Measurements from ENCODE around the gene TTC9C. TPM values are rescaled to one million over a fixed set of nuclear protein-coding genes. Genes with fewer than 3 reads are reported as not detected.

Gene TTC9C
- total RNA-seq, 1 donor from 2014 or later = 36.4 TPM

- H3K27ac Mint-ChIP-seq = peak overlapping the region; percentile 79
- peaks cover 23% of the 10 kb centered on the region for H3K36me3 Mint-ChIP-seq (ENCODE audit: low read depth)
- H3K4me1 Mint-ChIP-seq (ENCODE audit: low read depth) = peaks cover 44% of the 10 kb centered on the region
- intact Hi-C loops (cut with micrococcal nuclease) = loop anchor here (5.0 kb wide), 1 partner anchor 583 kb away; the partner anchor contains the start of gene INCENP
- peak overlapping the region; percentile 89 for H3K4me3 Mint-ChIP-seq
- DNase-seq (ENCODE audit: low spot score) = no peak
- H3K9me3 Mint-ChIP-seq = no peaks in the 10 kb centered on the region
- no peaks in the 10 kb centered on the region for H3K27me3 Mint-ChIP-seq (ENCODE audit: insufficient read depth)
Measured at GRCh38 chr11:62705413-62705812, 22.9 kb upstream of the TTC9C start.

GRCh38 chr11:62705880-62706849 lies 22.1 kb upstream of the TTC9C start:
- H3K27me3 Mint-ChIP-seq (ENCODE audit: insufficient read depth) = no peaks in the 10 kb centered on the region
- DNase-seq (ENCODE audit: low spot score) = peak; percentile 89
- H3K9me3 Mint-ChIP-seq = no peaks in the 10 kb centered on the region
- H3K4me3 Mint-ChIP-seq = peak overlapping the region; percentile 89
- H3K36me3 Mint-ChIP-seq (ENCODE audit: low read depth) = peaks cover 26% of the 10 kb centered on the region
- peak overlapping the region; percentile 79 for H3K27ac Mint-ChIP-seq
- intact Hi-C loops (cut with micrococcal nuclease) = loop anchor here (1.0 to 5.0 kb wide), 4 partner anchors 34 to 584 kb away; partner anchors contain the start of genes INCENP and LBHD1
- peaks cover 49% of the 10 kb centered on the region for H3K4me1 Mint-ChIP-seq (ENCODE audit: low read depth)

- H3K27ac Mint-ChIP-seq = peak overlapping the region; percentile 45
- H3K4me1 Mint-ChIP-seq (ENCODE audit: low read depth) = peaks cover 49% of the 10 kb centered on the region
- no peaks in the 10 kb centered on the region for H3K27me3 Mint-ChIP-seq (ENCODE audit: insufficient read depth)
- peak overlapping the region; percentile 62 for H3K4me3 Mint-ChIP-seq
- intact Hi-C loops (cut with micrococcal nuclease) = loop anchor here (1.0 to 5.0 kb wide), 4 partner anchors 35 to 585 kb away; partner anchors contain the start of genes INCENP and LBHD1
- H3K9me3 Mint-ChIP-seq = no peaks in the 10 kb centered on the region
- peaks cover 21% of the 10 kb centered on the region for H3K36me3 Mint-ChIP-seq (ENCODE audit: low read depth)
- DNase-seq (ENCODE audit: low spot score) = no peak
Measured at GRCh38 chr11:62706850-62707247, 21.4 kb upstream of the TTC9C start.

GRCh38 chr11:62707277-62707861 lies 20.9 kb upstream of the TTC9C start, which contains the start of the genes BSCL2 and GNG3:
Gene BSCL2, minus strand, starts transcription at chr11:62707424. Its CDS starts 229 bp downstream, at chr11:62707195.
Gene GNG3, plus strand, starts transcription at chr11:62707676. Its CDS starts 620 bp downstream, at chr11:62708296.
- intact Hi-C loops (cut with micrococcal nuclease) = loop anchor here (5.0 kb wide), 1 partner anchor 585 kb away; the partner anchor contains the start of gene INCENP
- peaks cover 54% of the 10 kb centered on the region for H3K4me1 Mint-ChIP-seq (ENCODE audit: low read depth)

GRCh38 chr11:62708392-62708791 lies 19.9 kb upstream of the TTC9C start:
- H3K4me3 Mint-ChIP-seq = peak overlapping the region; percentile 90
- no peak for DNase-seq (ENCODE audit: low spot score)
- H3K36me3 Mint-ChIP-seq (ENCODE audit: low read depth) = peaks cover 26% of the 10 kb centered on the region
- H3K27me3 Mint-ChIP-seq (ENCODE audit: insufficient read depth) = no peaks in the 10 kb centered on the region
- H3K9me3 Mint-ChIP-seq = no peaks in the 10 kb centered on the region
- H3K27ac Mint-ChIP-seq = peak overlapping the region; percentile 93
- peaks cover 64% of the 10 kb centered on the region for H3K4me1 Mint-ChIP-seq (ENCODE audit: low read depth)
- intact Hi-C loops (cut with micrococcal nuclease) = loop anchor here (2.0 to 5.0 kb wide), 2 partner anchors 44 to 586 kb away; partner anchors contain the start of genes C11orf98, CSKMT and INCENP

More at GRCh38 chr11:62707277-62707861, 20.9 kb upstream of the TTC9C start, which contains the start of the genes BSCL2 and GNG3:
- no peaks in the 10 kb centered on the region for H3K9me3 Mint-ChIP-seq
- peak within 1 kb of the TSS; percentile 90 for H3K4me3 Mint-ChIP-seq
- H3K27me3 Mint-ChIP-seq (ENCODE audit: insufficient read depth) = no peaks in the 10 kb centered on the region
- H3K36me3 Mint-ChIP-seq (ENCODE audit: low read depth) = peaks cover 21% of the 10 kb centered on the region
- DNase-seq (ENCODE audit: low spot score) = no peak
- peak within 1 kb of the TSS; percentile 93 for H3K27ac Mint-ChIP-seq

- intact Hi-C loops (cut with micrococcal nuclease) = loop anchor here (1.0 to 5.0 kb wide), 14 partner anchors 19 to 586 kb away; partner anchors contain the start of genes C11orf98, CSKMT, GANAB and HNRNPUL2
- peaks cover 30% of the 10 kb centered on the region for H3K36me3 Mint-ChIP-seq (ENCODE audit: low read depth)
- H3K9me3 Mint-ChIP-seq = no peaks in the 10 kb centered on the region
- H3K27me3 Mint-ChIP-seq (ENCODE audit: insufficient read depth) = no peaks in the 10 kb centered on the region
- peak; percentile 35 for DNase-seq (ENCODE audit: low spot score)
- H3K27ac Mint-ChIP-seq = peak overlapping the region; percentile 93
- peaks cover 68% of the 10 kb centered on the region for H3K4me1 Mint-ChIP-seq (ENCODE audit: low read depth)
- peak overlapping the region; percentile 90 for H3K4me3 Mint-ChIP-seq
Measured at GRCh38 chr11:62708793-62709192, 19.5 kb upstream of the TTC9C start.

- no peaks in the 10 kb centered on the region for H3K27me3 Mint-ChIP-seq (ENCODE audit: insufficient read depth)
- H3K4me3 Mint-ChIP-seq = peak overlapping the region; percentile 90
- peaks cover 35% of the 10 kb centered on the region for H3K36me3 Mint-ChIP-seq (ENCODE audit: low read depth)
- no peaks in the 10 kb centered on the region for H3K9me3 Mint-ChIP-seq
- peak; percentile 94 for DNase-seq (ENCODE audit: low spot score)
- H3K4me1 Mint-ChIP-seq (ENCODE audit: low read depth) = peaks cover 74% of the 10 kb centered on the region
- intact Hi-C loops (cut with micrococcal nuclease) = loop anchor here (1.0 to 5.0 kb wide), 14 partner anchors 18 to 587 kb away; partner anchors contain the start of genes C11orf98, CSKMT, GANAB and HNRNPUL2
- peak overlapping the region; percentile 93 for H3K27ac Mint-ChIP-seq
Measured at GRCh38 chr11:62709247-62710000, 18.9 kb upstream of the TTC9C start.

GRCh38 chr11:62710001-62710345 lies 18.3 kb upstream of the TTC9C start:
- peaks cover 39% of the 10 kb centered on the region for H3K36me3 Mint-ChIP-seq (ENCODE audit: low read depth)
- no peaks in the 10 kb centered on the region for H3K9me3 Mint-ChIP-seq
- intact Hi-C loops (cut with micrococcal nuclease) = no loop called here
- DNase-seq (ENCODE audit: low spot score) = peak; percentile 21
- H3K27ac Mint-ChIP-seq = peak overlapping the region; percentile 93
- peak overlapping the region; percentile 90 for H3K4me3 Mint-ChIP-seq
- H3K27me3 Mint-ChIP-seq (ENCODE audit: insufficient read depth) = no peaks in the 10 kb centered on the region
- peaks cover 79% of the 10 kb centered on the region for H3K4me1 Mint-ChIP-seq (ENCODE audit: low read depth)

GRCh38 chr11:62712276-62712812 lies 15.9 kb upstream of the TTC9C start:
- no peak for DNase-seq (ENCODE audit: low spot score)
- Mint-ChIP-seq H3K4me1 (ENCODE audit: low read depth) (peaks cover 86% of the 10 kb centered on the region), H3K4me3 (peak overlapping the region; percentile 75), H3K27me3 (ENCODE audit: insufficient read depth) (no peaks in the 10 kb centered on the region), H3K27ac (peak overlapping the region; percentile 95), H3K36me3 (ENCODE audit: low read depth) (peaks cover 61% of the 10 kb centered on the region), H3K9me3 (no peaks in the 10 kb centered on the region)
- intact Hi-C loops (cut with micrococcal nuclease) = no loop called here

GRCh38 chr11:62712861-62713260 lies 15.4 kb upstream of the TTC9C start:
- no peak for DNase-seq (ENCODE audit: low spot score)
- H3K27ac Mint-ChIP-seq = peak overlapping the region; percentile 95
- H3K4me3 Mint-ChIP-seq = peak overlapping the region; percentile 75
- no peaks in the 10 kb centered on the region for H3K27me3 Mint-ChIP-seq (ENCODE audit: insufficient read depth)
- H3K9me3 Mint-ChIP-seq = no peaks in the 10 kb centered on the region
- intact Hi-C loops (cut with micrococcal nuclease) = loop anchor here (1.0 kb wide), 1 partner anchor 11 kb away; no protein-coding TSS in a partner anchor
- H3K36me3 Mint-ChIP-seq (ENCODE audit: low read depth) = peaks cover 64% of the 10 kb centered on the region
- H3K4me1 Mint-ChIP-seq (ENCODE audit: low read depth) = peaks cover 88% of the 10 kb centered on the region

- Mint-ChIP-seq H3K27ac (peak overlapping the region; percentile 95), H3K9me3 (no peaks in the 10 kb centered on the region), H3K36me3 (ENCODE audit: low read depth) (peaks cover 69% of the 10 kb centered on the region), H3K4me1 (ENCODE audit: low read depth) (peaks cover 87% of the 10 kb centered on the region), H3K27me3 (ENCODE audit: insufficient read depth) (no peaks in the 10 kb centered on the region), H3K4me3 (peak overlapping the region; percentile 75)
- no peak for DNase-seq (ENCODE audit: low spot score)
- intact Hi-C loops (cut with micrococcal nuclease) = loop anchor here (1.0 kb wide), 1 partner anchor 11 kb away; no protein-coding TSS in a partner anchor
Measured at GRCh38 chr11:62713343-62713742, 14.9 kb upstream of the TTC9C start.

All from activated T-helper 1 cell treated with anti-CD3 and anti-CD28 coated beads, Interleukin-12 subunit alpha, Interleukin-12 subunit beta, Interleukin-2, Interleukin-4 antibody, amounts not matched to agents 30 ng/mL and 10 ng/mL and 1 ng/mL, durations not matched to agents 14 hours and 24 hours and 36 hours (primary cell).